IPS DF 4.7 (cell line): Measurements from ENCODE around the gene ZNF722.
"Not testable (repeated sequence)": the region's sequence is repeated elsewhere in the genome, so short reads cannot be mapped to it uniquely, and the experiment has no call there.

Experiments
- DNase-seq: peaks from one replicate; pipeline ENCODE4 v3.0.0-alpha.2; 2013; ENCODE audit warnings: low spot score; ENCODE audit errors: extremely low read depth

Gene ZNF722

DNA sequence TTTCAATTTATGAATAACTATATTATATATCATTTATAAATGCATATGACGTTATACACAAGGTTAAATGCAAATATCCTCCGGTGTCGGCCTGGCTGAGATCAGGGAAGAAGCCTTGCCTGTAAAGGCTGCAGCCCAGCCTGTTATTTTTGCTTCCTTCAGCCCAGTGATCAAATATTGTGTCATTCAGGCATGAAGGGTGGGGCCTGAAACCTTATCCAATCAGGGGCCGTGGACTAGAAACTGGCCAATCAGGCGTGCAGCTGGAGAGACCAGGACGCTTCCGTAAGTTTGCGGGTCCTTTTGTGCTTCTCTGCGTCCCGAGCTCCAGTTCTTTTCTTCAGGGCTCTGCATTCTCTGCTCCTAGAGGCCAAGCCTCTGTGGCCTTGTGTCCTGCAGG, at the start of gene ZNF722:
Gene ZNF722 (plus strand): TSS at position 301 of the 400 bp plus-strand sequence. CDS start 113 bp downstream, outside the sequence.
- DNase-seq, result no peak

GRCh38 chr7:63953181-63953580, 45.5 kb upstream of the ZNF722 start:
- DNase-seq, result no peak

DNA sequence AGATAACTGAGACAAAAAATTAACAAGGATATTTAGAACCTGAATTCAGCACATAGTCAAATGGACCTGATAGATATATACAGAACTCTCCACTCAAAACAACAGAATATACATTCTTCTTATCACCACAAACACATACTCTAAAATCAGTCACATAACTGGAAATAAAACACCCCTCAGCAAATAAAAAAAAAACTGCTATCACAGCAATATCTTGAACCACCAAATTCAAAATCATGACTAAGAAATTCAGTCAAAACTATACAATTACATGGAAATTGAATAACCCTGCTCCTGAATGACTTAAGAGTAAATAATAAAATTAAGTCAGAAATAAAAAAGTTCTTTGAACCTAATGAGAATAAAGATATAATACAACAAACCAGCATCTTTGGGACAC, 30.0 kb upstream of the ZNF722 start:
- no peak for DNase-seq

- not testable (repeated sequence) for DNase-seq
Observed at GRCh38 chr7:64015496-64015895, 16.8 kb downstream of the ZNF722 start.

GRCh38 chr7:64035388-64035787, 36.7 kb downstream of the ZNF722 start:
- DNase-seq, result no peak

DNA sequence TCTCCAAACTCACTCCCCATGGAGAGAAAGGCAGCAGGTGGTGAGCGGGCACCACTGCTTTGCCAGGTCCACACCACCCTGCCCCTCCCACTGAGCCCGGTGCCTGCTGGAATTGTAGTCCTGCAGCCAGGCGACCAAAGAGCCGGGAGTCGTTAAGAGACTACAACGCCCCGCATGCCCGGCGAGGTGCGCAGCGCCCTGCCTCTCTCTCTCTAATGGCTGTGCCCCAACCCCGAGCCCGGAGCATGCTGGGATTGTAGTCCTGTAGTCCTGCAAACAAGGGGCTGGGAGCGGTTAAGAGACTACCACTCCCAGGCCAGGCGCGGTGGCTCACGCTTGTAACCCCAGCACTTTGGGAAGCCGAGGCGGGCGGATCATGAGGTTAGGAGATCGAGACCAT, 38.4 kb downstream of the ZNF722 start:
- no peak for DNase-seq

- no peak for DNase-seq
Observed at GRCh38 chr7:64045301-64046040, 46.8 kb downstream of the ZNF722 start, which contains the start of gene ZNF727. ZNF727 (plus strand) TSS chr7:64045434; CDS start chr7:64045622, 188 bp downstream.

DNA sequence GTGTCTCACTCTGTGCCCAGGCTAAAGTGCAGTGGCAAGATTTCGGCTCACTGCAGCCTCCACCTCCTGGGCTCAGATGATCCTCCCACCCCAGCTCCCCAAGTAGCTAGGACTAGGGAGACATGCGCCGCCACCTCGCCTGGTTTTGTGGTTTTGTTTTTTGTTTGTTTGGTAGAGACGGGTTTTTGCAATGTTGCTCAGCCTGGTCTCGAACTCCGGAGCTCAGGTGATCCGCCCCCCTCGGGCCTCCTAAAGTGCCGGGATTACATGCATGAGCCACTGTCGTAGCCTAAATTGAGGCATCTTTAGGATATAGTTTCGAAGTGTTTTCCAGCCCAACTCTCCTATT, 47.4 kb downstream of the ZNF722 start:
- no peak for DNase-seq
